ENCODE data around the gene CDC5L. TPM values are rescaled to one million over a fixed set of nuclear protein-coding genes. Genes with fewer than 3 reads are reported as not detected.

The CDC5L gene
- total RNA-seq, 2 experiments from 2014 or later = 24.4 to 29.8 TPM

GRCh38 chr6:44386364-44386928 lies 1.1 kb upstream of the CDC5L start:
- peaks cover 18% of the 10 kb centered on the region for H3K27me3 Mint-ChIP-seq
- H3K36me3 Mint-ChIP-seq (ENCODE audit: low read depth) = peaks cover 22% of the 10 kb centered on the region
- H3K9me3 Mint-ChIP-seq = no peaks in the 10 kb centered on the region
- DNase-seq = no peak
- H3K27ac Mint-ChIP-seq = peak overlapping the region; percentile 98
- H3K4me3 Mint-ChIP-seq = peak overlapping the region; percentile 98
- CTCF ChIA-PET = interaction anchor here (0.6 to 1.1 kb wide), 3 partner anchors 11 to 73 kb away, joined by 3 to 4 read pairs (median 3); partner anchors contain the start of gene AARS2
- POLR2A ChIA-PET = no interaction called here
- H3K4me1 Mint-ChIP-seq = peaks cover 36% of the 10 kb centered on the region

GRCh38 chr6:44386929-44387345 lies 569 bp upstream of the CDC5L start:
- H3K27me3 Mint-ChIP-seq = peaks cover 13% of the 10 kb centered on the region
- peak overlapping the region; percentile 98 for H3K27ac Mint-ChIP-seq
- H3K36me3 Mint-ChIP-seq (ENCODE audit: low read depth) = peaks cover 27% of the 10 kb centered on the region
- peaks cover 38% of the 10 kb centered on the region for H3K4me1 Mint-ChIP-seq
- ChIA-PET CTCF (interaction anchor here (0.6 to 1.1 kb wide), 3 partner anchors 10 to 74 kb away, joined by 3 to 4 read pairs (median 3); partner anchors contain the start of gene AARS2), POLR2A (interaction anchor here (0.7 kb wide), 1 partner anchor 1989 kb away, joined by 3 read pairs; no protein-coding TSS in a partner anchor)
- H3K9me3 Mint-ChIP-seq = no peaks in the 10 kb centered on the region
- peak overlapping the region; percentile 98 for H3K4me3 Mint-ChIP-seq
- no peak for DNase-seq

DNA sequence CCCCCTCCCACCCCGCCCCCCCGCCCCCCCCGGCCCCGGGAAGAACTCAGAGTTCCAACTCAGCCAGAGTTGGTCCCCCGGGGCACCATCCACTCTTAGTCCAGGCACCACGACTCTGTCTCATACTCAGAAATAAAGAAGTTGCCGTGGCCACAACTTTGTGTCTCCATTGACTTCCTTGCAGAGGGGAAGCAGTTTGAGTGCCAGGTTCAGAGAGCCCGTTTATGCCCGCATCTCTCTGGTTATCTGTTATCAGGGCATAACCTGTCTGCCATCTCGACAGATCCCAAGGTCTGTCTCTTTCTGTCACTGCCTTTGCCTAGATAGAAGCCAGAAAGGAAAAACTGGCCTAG lies 605 bp downstream of the CDC5L start:
- peaks cover 32% of the 10 kb centered on the region for H3K36me3 Mint-ChIP-seq (ENCODE audit: low read depth)
- H3K27me3 Mint-ChIP-seq = peaks cover 9% of the 10 kb centered on the region
- H3K4me1 Mint-ChIP-seq = peaks cover 40% of the 10 kb centered on the region
- peak overlapping the region; percentile 98 for H3K4me3 Mint-ChIP-seq
- POLR2A ChIA-PET = interaction anchor here (0.6 kb wide), 1 partner anchor 79 kb away, joined by 4 read pairs; no protein-coding TSS in a partner anchor
- DNase-seq = peak; percentile 34
- peak overlapping the region; percentile 98 for H3K27ac Mint-ChIP-seq
- H3K9me3 Mint-ChIP-seq = no peaks in the 10 kb centered on the region
- CTCF ChIA-PET = no interaction called here

DNA sequence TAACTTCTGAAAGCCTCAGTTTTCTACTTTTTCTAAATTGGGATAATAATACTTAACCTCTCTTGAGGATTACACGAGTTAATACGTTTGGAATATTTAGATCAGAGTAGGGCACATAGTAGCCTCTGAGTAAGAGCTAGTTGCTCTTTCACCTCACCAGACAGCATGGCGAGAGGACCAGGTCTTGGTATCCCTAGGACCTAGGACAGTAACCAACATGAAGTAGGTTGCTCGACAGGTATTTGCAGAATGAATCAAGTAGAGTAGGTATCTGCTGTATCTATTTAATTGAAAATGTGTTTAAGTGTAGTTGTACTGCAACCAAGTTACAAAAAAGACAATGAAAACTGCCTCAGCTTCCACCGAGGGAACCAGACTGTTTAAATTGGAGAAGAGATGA lies 1.4 kb downstream of the CDC5L start:
- ChIA-PET CTCF (interaction anchor here (0.9 kb wide), 1 partner anchor 54 kb away, joined by 3 read pairs; no protein-coding TSS in a partner anchor), POLR2A (no interaction called here)
- H3K9me3 Mint-ChIP-seq = no peaks in the 10 kb centered on the region
- H3K4me1 Mint-ChIP-seq = peaks cover 40% of the 10 kb centered on the region
- peaks cover 40% of the 10 kb centered on the region for H3K36me3 Mint-ChIP-seq (ENCODE audit: low read depth)
- H3K4me3 Mint-ChIP-seq = peak overlapping the region; percentile 98
- H3K27ac Mint-ChIP-seq = peak overlapping the region; percentile 98
- no peak for DNase-seq
- peaks cover 9% of the 10 kb centered on the region for H3K27me3 Mint-ChIP-seq

GRCh38 chr6:44390158-44390683 lies 2.7 kb downstream of the CDC5L start:
- Mint-ChIP-seq H3K4me3 (no peak overlapping the region), H3K36me3 (ENCODE audit: low read depth) (peaks cover 49% of the 10 kb centered on the region), H3K27me3 (peaks cover 4% of the 10 kb centered on the region), H3K27ac (no peak overlapping the region), H3K4me1 (peaks cover 42% of the 10 kb centered on the region), H3K9me3 (no peaks in the 10 kb centered on the region)
- no peak for DNase-seq
- ChIA-PET POLR2A (no interaction called here), CTCF (interaction anchor here (0.9 kb wide), 1 partner anchor 39 kb away, joined by 3 read pairs; no protein-coding TSS in a partner anchor)

DNA sequence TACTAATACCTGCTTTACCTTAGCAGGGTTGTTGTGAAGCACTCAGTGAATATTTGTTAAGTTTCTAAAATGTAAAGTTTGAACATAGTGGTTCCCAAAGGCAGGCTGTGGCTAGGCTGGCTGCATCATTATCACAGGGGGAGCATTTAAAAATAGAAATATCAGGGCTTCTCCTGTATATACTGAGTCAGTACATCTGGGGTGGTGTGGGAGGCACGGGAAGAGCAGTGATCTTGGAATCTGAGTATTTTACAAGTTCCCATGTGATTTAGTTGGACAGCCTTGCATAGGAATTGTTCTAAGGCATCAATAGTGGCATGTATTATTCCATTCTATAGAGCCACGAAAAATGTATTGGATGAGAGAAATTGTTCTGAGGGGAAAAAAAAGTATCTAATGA lies 8.0 kb downstream of the CDC5L start:
- CTCF ChIA-PET = no interaction called here
- Mint-ChIP-seq H3K36me3 (ENCODE audit: low read depth) (peaks cover 65% of the 10 kb centered on the region), H3K4me3 (no peak overlapping the region), H3K27ac (no peak overlapping the region), H3K27me3 (no peaks in the 10 kb centered on the region), H3K9me3 (no peaks in the 10 kb centered on the region), H3K4me1 (peaks cover 20% of the 10 kb centered on the region)
- POLR2A ChIA-PET = no interaction called here
- DNase-seq = no peak

DNA sequence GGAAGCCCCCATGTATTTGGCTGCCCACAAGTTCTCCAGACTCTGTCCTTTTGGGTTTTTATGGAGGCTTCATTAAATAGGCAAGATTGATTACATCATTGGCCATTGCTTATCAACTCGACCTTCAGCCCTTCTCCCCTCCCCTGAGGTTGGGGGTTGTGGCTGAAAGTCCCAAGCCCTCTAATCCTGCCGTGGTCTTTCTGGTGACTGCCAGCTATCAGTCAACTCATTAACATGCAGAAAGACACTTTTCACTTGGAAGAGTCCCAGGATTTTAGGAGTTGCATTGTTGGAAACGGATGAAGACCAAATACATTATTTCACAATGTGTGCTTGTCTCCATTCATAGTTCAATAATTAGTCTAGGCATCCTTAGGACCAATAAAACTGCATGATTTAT lies 9.5 kb downstream of the CDC5L start:
- ChIA-PET POLR2A (no interaction called here), CTCF (interaction anchor here (0.9 to 1.3 kb wide), 4 partner anchors 10 to 37 kb away, joined by 3 to 4 read pairs (median 4); partner anchors contain the start of gene CDC5L)
- H3K9me3 Mint-ChIP-seq = no peaks in the 10 kb centered on the region

GRCh38 chr6:44397424-44398164 lies 10.1 kb downstream of the CDC5L start:
- DNase-seq = no peak
- H3K36me3 Mint-ChIP-seq (ENCODE audit: low read depth) = peaks cover 66% of the 10 kb centered on the region
- peaks cover 20% of the 10 kb centered on the region for H3K4me1 Mint-ChIP-seq
- ChIA-PET POLR2A (no interaction called here), CTCF (interaction anchor here (0.9 to 1.3 kb wide), 4 partner anchors 9 to 12 kb away, joined by 3 to 4 read pairs (median 4); partner anchors contain the start of gene CDC5L)
- H3K9me3 Mint-ChIP-seq = no peaks in the 10 kb centered on the region
- no peak overlapping the region for H3K27ac Mint-ChIP-seq
- H3K4me3 Mint-ChIP-seq = no peak overlapping the region
- no peaks in the 10 kb centered on the region for H3K27me3 Mint-ChIP-seq

More for the DNA sequence above, 9.5 kb downstream of the CDC5L start:
- peaks cover 67% of the 10 kb centered on the region for H3K36me3 Mint-ChIP-seq (ENCODE audit: low read depth)
- no peak overlapping the region for H3K27ac Mint-ChIP-seq
- H3K4me1 Mint-ChIP-seq = peaks cover 21% of the 10 kb centered on the region
- no peak overlapping the region for H3K4me3 Mint-ChIP-seq
- no peaks in the 10 kb centered on the region for H3K27me3 Mint-ChIP-seq
- no peak for DNase-seq

- H3K27me3 Mint-ChIP-seq = no peaks in the 10 kb centered on the region
- no peak for DNase-seq
- CTCF ChIA-PET = interaction anchor here (0.8 kb wide), 1 partner anchor 87 kb away, joined by 3 read pairs; the partner anchor contains the start of gene AARS2
- H3K4me1 Mint-ChIP-seq = peaks cover 18% of the 10 kb centered on the region
- no peaks in the 10 kb centered on the region for H3K9me3 Mint-ChIP-seq
- no peak overlapping the region for H3K27ac Mint-ChIP-seq
- H3K36me3 Mint-ChIP-seq (ENCODE audit: low read depth) = peaks cover 63% of the 10 kb centered on the region
- H3K4me3 Mint-ChIP-seq = no peak overlapping the region
- POLR2A ChIA-PET = no interaction called here
Measured at GRCh38 chr6:44399991-44400390, 12.5 kb downstream of the CDC5L start.

DNA sequence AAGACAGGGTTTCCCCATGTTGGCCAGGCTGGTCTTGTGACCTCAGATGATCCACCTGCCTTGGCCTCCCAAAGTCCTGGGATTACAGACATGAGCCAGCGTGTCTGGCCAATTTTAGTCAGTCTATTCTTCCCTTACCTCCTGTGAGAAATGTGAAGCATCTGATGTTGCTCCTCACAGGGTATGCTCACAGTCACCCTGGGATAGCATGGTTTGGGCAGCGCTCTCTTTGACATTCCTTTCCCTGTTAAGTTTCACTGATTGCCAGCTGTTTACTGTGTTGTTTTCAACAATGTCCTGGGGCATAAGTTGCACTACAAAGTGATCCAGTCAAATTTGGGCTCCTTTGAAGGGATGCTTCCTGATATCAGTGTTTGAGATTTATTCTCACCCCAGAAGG lies 13.1 kb downstream of the CDC5L start:
- POLR2A ChIA-PET = interaction anchor here (0.6 kb wide), 1 partner anchor 27 kb away, joined by 3 read pairs; no protein-coding TSS in a partner anchor
- H3K27me3 Mint-ChIP-seq = no peaks in the 10 kb centered on the region
- H3K4me3 Mint-ChIP-seq = no peak overlapping the region
- no peak for DNase-seq
- CTCF ChIA-PET = no interaction called here
- H3K4me1 Mint-ChIP-seq = peaks cover 19% of the 10 kb centered on the region
- H3K27ac Mint-ChIP-seq = no peak overlapping the region
- H3K36me3 Mint-ChIP-seq (ENCODE audit: low read depth) = peaks cover 63% of the 10 kb centered on the region
- H3K9me3 Mint-ChIP-seq = no peaks in the 10 kb centered on the region

- ChIA-PET CTCF (no interaction called here), POLR2A (interaction anchor here (0.6 kb wide), 1 partner anchor 27 kb away, joined by 3 read pairs; no protein-coding TSS in a partner anchor)
- DNase-seq = no peak
- Mint-ChIP-seq H3K27me3 (no peaks in the 10 kb centered on the region), H3K4me1 (peaks cover 19% of the 10 kb centered on the region), H3K9me3 (no peaks in the 10 kb centered on the region), H3K27ac (no peak overlapping the region), H3K4me3 (no peak overlapping the region), H3K36me3 (ENCODE audit: low read depth) (peaks cover 63% of the 10 kb centered on the region)
Measured at GRCh38 chr6:44401138-44401537, 13.6 kb downstream of the CDC5L start.

- no peaks in the 10 kb centered on the region for H3K27me3 Mint-ChIP-seq
- DNase-seq = no peak
- H3K36me3 Mint-ChIP-seq (ENCODE audit: low read depth) = peaks cover 72% of the 10 kb centered on the region
- POLR2A ChIA-PET = no interaction called here
- no peak overlapping the region for H3K4me3 Mint-ChIP-seq
- CTCF ChIA-PET = interaction anchor here (1.2 kb wide), 1 partner anchor 12 kb away, joined by 4 read pairs; no protein-coding TSS in a partner anchor
- H3K27ac Mint-ChIP-seq = no peak overlapping the region
- no peaks in the 10 kb centered on the region for H3K9me3 Mint-ChIP-seq
- H3K4me1 Mint-ChIP-seq = peaks cover 19% of the 10 kb centered on the region
Measured at GRCh38 chr6:44404022-44404714, 16.7 kb downstream of the CDC5L start.

Data from activated CD4-positive, alpha-beta T cell treated with anti-CD3 and anti-CD28 coated beads, Interleukin-2, amount 10 ng/mL, durations not matched to agents 7 days and 5 days (primary cell).